ENCODE measurements around the gene HAVCR2. TPM values are rescaled to one million over a fixed set of nuclear protein-coding genes. Genes with fewer than 3 reads are reported as not detected.
"Not testable (repeated sequence)": the region's sequence is repeated elsewhere in the genome, so short reads cannot be mapped to it uniquely, and the experiment has no call there.

Gene HAVCR2
- total and polyA plus RNA-seq, 4 donors = 2.3 to 21.6 (median 10.0) TPM

GRCh38 chr5:157059093-157059539, 49.7 kb downstream of the HAVCR2 start, which contains the start of gene HAVCR1:
TSS of gene HAVCR1 (minus strand) at chr5:157059116. CDS start at chr5:157057943, 1,173 bp downstream.
- Histone ChIP-seq H3K9me3 (ENCODE audit: control insufficient read depth, low read length) (no peaks in the 10 kb centered on the region), H3K27me3 (ENCODE audit: control insufficient read depth in 1 of 2, insufficient read depth in 2 of 2, low read length in 1 of 2) (no peaks in the 10 kb centered on the region), H3K27ac (ENCODE audit: low read depth in 1 of 2, low read length in 2 of 2) (no peak within 1 kb of the TSS), H3K36me3 (ENCODE audit: control insufficient read depth in 1 of 2, insufficient read depth in 2 of 2, low read length in 1 of 2) (no peaks in the 10 kb centered on the region), H3K4me3 (ENCODE audit: low read length in 2 of 2) (no peak within 1 kb of the TSS), H3K4me1 (ENCODE audit: control insufficient read depth in 1 of 2, insufficient read depth in 2 of 2, low read length in 2 of 2) (no peaks in the 10 kb centered on the region)
- DNase-seq (no peak), ATAC-seq (ENCODE audit: low FRiP score) (no peak)
- intact Hi-C loops (cut with DNase I) = no loop called here
- WGBS, 2 donors = 60 to 83% methylated on average over 9 of the region's 9 CpGs

DNA sequence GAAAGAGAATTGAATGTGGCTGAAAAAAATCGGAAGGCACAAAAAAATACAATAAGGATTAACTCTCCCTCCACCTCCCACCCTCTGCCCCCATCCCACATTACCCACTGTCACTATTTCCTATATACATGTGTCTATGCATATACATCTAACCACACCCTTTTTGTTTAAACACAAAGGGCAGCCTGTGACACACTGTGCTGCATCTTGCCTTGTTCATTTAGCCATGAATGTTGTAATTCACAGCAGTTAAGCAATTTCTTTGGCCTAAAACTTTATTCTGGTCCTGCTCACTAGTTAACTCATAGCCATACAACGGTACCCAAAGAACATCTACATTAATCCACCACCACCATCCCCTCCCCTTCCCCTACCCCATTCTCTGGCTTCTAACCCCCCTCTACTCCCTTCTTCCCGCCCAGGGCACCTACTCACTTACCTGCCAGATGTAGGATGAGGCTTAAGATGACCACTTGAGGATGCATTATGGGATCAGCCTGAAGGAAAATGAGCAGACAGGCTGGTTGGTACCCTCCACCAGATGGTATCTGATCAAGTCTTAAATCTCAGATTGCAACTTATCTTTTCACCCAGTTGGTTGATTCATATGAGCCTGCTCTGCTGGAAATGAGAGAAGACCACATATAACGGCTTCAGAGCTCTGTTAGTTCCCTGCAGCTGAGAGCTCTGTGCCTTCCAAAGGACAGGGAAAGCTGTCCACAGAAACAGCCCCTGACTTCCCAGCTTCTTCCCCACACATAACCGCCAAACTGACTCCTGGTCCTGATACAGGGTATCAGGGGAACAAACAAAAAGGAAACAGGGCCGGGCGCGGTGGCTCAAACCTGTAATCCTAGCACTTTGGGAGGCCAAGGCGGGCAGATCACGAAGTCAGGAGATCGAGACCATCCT, 51.1 kb downstream of the HAVCR2 start:
- no peak for ATAC-seq (ENCODE audit: low FRiP score)
- H3K9me3 ChIP-seq (ENCODE audit: control insufficient read depth, low read length) = no peaks in the 10 kb centered on the region
- intact Hi-C loops (cut with DNase I) = no loop called here
- no peaks in the 10 kb centered on the region for H3K4me1 ChIP-seq (ENCODE audit: control insufficient read depth in 1 of 2, insufficient read depth in 2 of 2, low read length in 2 of 2)
- WGBS, 2 donors = 88% methylated on average over 11 of the region's 11 CpGs
- H3K36me3 ChIP-seq (ENCODE audit: control insufficient read depth in 1 of 2, insufficient read depth in 2 of 2, low read length in 1 of 2) = no peaks in the 10 kb centered on the region
- DNase-seq = no peak
- H3K4me3 ChIP-seq (ENCODE audit: low read length in 2 of 2) = no peak overlapping the region
- no peak overlapping the region for H3K27ac ChIP-seq (ENCODE audit: low read depth in 1 of 2, low read length in 2 of 2)
- no peaks in the 10 kb centered on the region for H3K27me3 ChIP-seq (ENCODE audit: control insufficient read depth in 1 of 2, insufficient read depth in 2 of 2, low read length in 1 of 2)

- H3K27ac ChIP-seq (ENCODE audit: low read depth in 1 of 2, low read length in 2 of 2); DNase-seq; H3K9me3 ChIP-seq (ENCODE audit: control insufficient read depth, low read length); H3K4me1 ChIP-seq (ENCODE audit: control insufficient read depth in 1 of 2, insufficient read depth in 2 of 2, low read length in 2 of 2); H3K36me3 ChIP-seq (ENCODE audit: control insufficient read depth in 1 of 2, insufficient read depth in 2 of 2, low read length in 1 of 2); ATAC-seq (ENCODE audit: low FRiP score); H3K27me3 ChIP-seq (ENCODE audit: control insufficient read depth in 1 of 2, insufficient read depth in 2 of 2, low read length in 1 of 2); H3K4me3 ChIP-seq (ENCODE audit: low read length in 2 of 2); intact Hi-C loops (cut with DNase I): not testable (repeated sequence)
- 93 to 94% methylated on average over 6 of the region's 6 CpGs for WGBS, 2 donors
Observed at GRCh38 chr5:157056848-157057247, 52.0 kb downstream of the HAVCR2 start.

- H3K4me1 ChIP-seq (ENCODE audit: control insufficient read depth in 1 of 2, insufficient read depth in 2 of 2, low read length in 2 of 2) = no peaks in the 10 kb centered on the region
- H3K4me3 ChIP-seq (ENCODE audit: low read length in 2 of 2) = no peak overlapping the region
- DNase-seq (no peak), ATAC-seq (ENCODE audit: low FRiP score) (no peak)
- no peaks in the 10 kb centered on the region for H3K9me3 ChIP-seq (ENCODE audit: control insufficient read depth, low read length)
- WGBS, 2 donors = 79 to 81% methylated on average over 7 of the region's 7 CpGs
- intact Hi-C loops (cut with DNase I) = no loop called here
- no peaks in the 10 kb centered on the region for H3K36me3 ChIP-seq (ENCODE audit: control insufficient read depth in 1 of 2, insufficient read depth in 2 of 2, low read length in 1 of 2)
- no peak overlapping the region for H3K27ac ChIP-seq (ENCODE audit: low read depth in 1 of 2, low read length in 2 of 2)
- H3K27me3 ChIP-seq (ENCODE audit: control insufficient read depth in 1 of 2, insufficient read depth in 2 of 2, low read length in 1 of 2) = no peaks in the 10 kb centered on the region
Observed at GRCh38 chr5:157051604-157052245, 57.1 kb downstream of the HAVCR2 start.

DNA sequence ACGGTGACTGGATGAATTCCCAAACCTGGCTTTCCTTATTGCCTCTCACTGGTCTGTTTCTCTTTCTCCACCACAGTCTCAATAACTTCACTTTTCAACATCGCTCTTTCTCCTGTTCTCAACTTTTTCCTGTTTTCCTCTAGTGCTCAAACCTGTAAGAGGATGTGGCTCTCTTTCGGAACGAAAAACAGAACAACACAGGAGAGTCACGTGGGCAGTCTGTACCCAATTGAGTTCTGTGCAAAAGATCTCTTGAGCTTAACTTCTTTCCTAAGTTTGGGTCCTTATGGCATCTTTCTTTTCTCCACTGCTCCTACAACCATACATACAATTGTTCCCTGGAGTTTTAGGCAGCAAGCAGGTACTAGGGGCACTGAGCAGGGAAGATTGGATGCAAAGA, 58.8 kb downstream of the HAVCR2 start:
- no peaks in the 10 kb centered on the region for H3K36me3 ChIP-seq (ENCODE audit: control insufficient read depth in 1 of 2, insufficient read depth in 2 of 2, low read length in 1 of 2)
- no peaks in the 10 kb centered on the region for H3K4me1 ChIP-seq (ENCODE audit: control insufficient read depth in 1 of 2, insufficient read depth in 2 of 2, low read length in 2 of 2)
- DNase-seq (no peak), ATAC-seq (ENCODE audit: low FRiP score) (no peak)
- intact Hi-C loops (cut with DNase I) = no loop called here
- no peaks in the 10 kb centered on the region for H3K27me3 ChIP-seq (ENCODE audit: control insufficient read depth in 1 of 2, insufficient read depth in 2 of 2, low read length in 1 of 2)
- WGBS, 2 donors = 61 to 74% methylated on average over 5 of the region's 5 CpGs
- H3K9me3 ChIP-seq (ENCODE audit: control insufficient read depth, low read length) = no peaks in the 10 kb centered on the region
- no peak overlapping the region for H3K4me3 ChIP-seq (ENCODE audit: low read length in 2 of 2)
- no peak overlapping the region for H3K27ac ChIP-seq (ENCODE audit: low read depth in 1 of 2, low read length in 2 of 2)

- intact Hi-C loops (cut with DNase I) = no loop called here
- H3K27me3 ChIP-seq (ENCODE audit: control insufficient read depth in 1 of 2, insufficient read depth in 2 of 2, low read length in 1 of 2) = no peaks in the 10 kb centered on the region
- H3K4me1 ChIP-seq (ENCODE audit: control insufficient read depth in 1 of 2, insufficient read depth in 2 of 2, low read length in 2 of 2) = no peaks in the 10 kb centered on the region
- H3K9me3 ChIP-seq (ENCODE audit: control insufficient read depth, low read length) = no peaks in the 10 kb centered on the region
- no peak overlapping the region for H3K27ac ChIP-seq (ENCODE audit: low read depth in 1 of 2, low read length in 2 of 2)
- 19% methylated on average over 1 of the region's 1 CpG for WGBS, 2 donors
- no peak for DNase-seq
- H3K36me3 ChIP-seq (ENCODE audit: control insufficient read depth in 1 of 2, insufficient read depth in 2 of 2, low read length in 1 of 2) = no peaks in the 10 kb centered on the region
- no peak overlapping the region for H3K4me3 ChIP-seq (ENCODE audit: low read length in 2 of 2)
- no peak for ATAC-seq (ENCODE audit: low FRiP score)
Observed at GRCh38 chr5:157049605-157050004, 59.2 kb downstream of the HAVCR2 start.

GRCh38 chr5:157047898-157048297, 60.9 kb downstream of the HAVCR2 start:
- ATAC-seq (ENCODE audit: low FRiP score) (no peak), DNase-seq (no peak)
- intact Hi-C loops (cut with DNase I) = no loop called here
- H3K27ac ChIP-seq (ENCODE audit: low read depth in 1 of 2, low read length in 2 of 2) = no peak overlapping the region
- H3K36me3 ChIP-seq (ENCODE audit: control insufficient read depth in 1 of 2, insufficient read depth in 2 of 2, low read length in 1 of 2) = no peaks in the 10 kb centered on the region
- H3K4me3 ChIP-seq (ENCODE audit: low read length in 2 of 2) = no peak overlapping the region
- no peaks in the 10 kb centered on the region for H3K27me3 ChIP-seq (ENCODE audit: control insufficient read depth in 1 of 2, insufficient read depth in 2 of 2, low read length in 1 of 2)
- H3K4me1 ChIP-seq (ENCODE audit: control insufficient read depth in 1 of 2, insufficient read depth in 2 of 2, low read length in 2 of 2) = no peaks in the 10 kb centered on the region
- H3K9me3 ChIP-seq (ENCODE audit: control insufficient read depth, low read length) = no peaks in the 10 kb centered on the region
- 89 to 92% methylated on average over 5 of the region's 5 CpGs for WGBS, 2 donors

- ATAC-seq (ENCODE audit: low FRiP score); intact Hi-C loops (cut with DNase I); H3K4me1 ChIP-seq (ENCODE audit: control insufficient read depth in 1 of 2, insufficient read depth in 2 of 2, low read length in 2 of 2); H3K36me3 ChIP-seq (ENCODE audit: control insufficient read depth in 1 of 2, insufficient read depth in 2 of 2, low read length in 1 of 2); H3K27me3 ChIP-seq (ENCODE audit: control insufficient read depth in 1 of 2, insufficient read depth in 2 of 2, low read length in 1 of 2); H3K9me3 ChIP-seq (ENCODE audit: control insufficient read depth, low read length); DNase-seq; H3K4me3 ChIP-seq (ENCODE audit: low read length in 2 of 2); H3K27ac ChIP-seq (ENCODE audit: low read depth in 1 of 2, low read length in 2 of 2): not testable (repeated sequence)
- WGBS, 2 donors = 91 to 92% methylated on average over 4 of the region's 4 CpGs
Observed at GRCh38 chr5:157047016-157047415, 61.8 kb downstream of the HAVCR2 start.

DNA sequence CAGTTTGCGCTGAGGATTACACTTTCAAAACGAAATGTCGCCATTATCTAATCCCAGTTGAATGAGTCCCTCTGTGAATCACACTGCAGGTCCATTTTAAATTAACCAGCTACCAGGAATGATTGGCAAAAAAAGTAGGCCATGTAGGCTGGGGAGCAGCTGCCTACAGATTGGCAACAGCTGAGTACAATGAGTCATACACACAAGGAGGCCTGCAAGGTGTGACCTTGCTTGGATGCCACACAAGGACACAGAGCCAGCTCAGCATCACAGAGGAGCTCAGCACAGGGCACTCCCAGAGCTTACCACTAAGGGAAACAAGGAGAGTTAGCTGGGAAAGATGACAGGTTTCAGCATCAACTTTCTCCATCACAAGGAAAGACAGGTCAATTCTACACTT, 62.8 kb downstream of the HAVCR2 start:
- Histone ChIP-seq H3K27me3 (ENCODE audit: control insufficient read depth in 1 of 2, insufficient read depth in 2 of 2, low read length in 1 of 2) (no peaks in the 10 kb centered on the region), H3K36me3 (ENCODE audit: control insufficient read depth in 1 of 2, insufficient read depth in 2 of 2, low read length in 1 of 2) (no peaks in the 10 kb centered on the region), H3K4me1 (ENCODE audit: control insufficient read depth in 1 of 2, insufficient read depth in 2 of 2, low read length in 2 of 2) (no peaks in the 10 kb centered on the region), H3K27ac (ENCODE audit: low read depth in 1 of 2, low read length in 2 of 2) (no peak overlapping the region), H3K4me3 (ENCODE audit: low read length in 2 of 2) (no peak overlapping the region), H3K9me3 (ENCODE audit: control insufficient read depth, low read length) (no peaks in the 10 kb centered on the region)
- 96 to 98% methylated on average over 3 of the region's 3 CpGs for WGBS, 2 donors
- ATAC-seq (ENCODE audit: low FRiP score) (no peak), DNase-seq (no peak)
- intact Hi-C loops (cut with DNase I) = no loop called here

All from aorta (tissue), 5 donors.